Measurements from ENCODE around the gene UNKL. TPM values are rescaled to one million over a fixed set of nuclear protein-coding genes. Genes with fewer than 3 reads are reported as not detected.

UNKL gene
- total and polyA plus RNA-seq, 12 donors: 10.1 to 174 (median 33.3) TPM

GRCh38 chr16:1367486-1368174 lies 46.9 kb downstream of the UNKL start:
- Histone ChIP-seq H3K4me3 (no peak overlapping the region), H3K36me3 (replicated peaks in 1 of 2) (peaks cover 0 to 64% of the 10 kb centered on the region in 2 donors), H3K9me3 (replicated peaks in 1 of 3) (no peaks in the 10 kb centered on the region), H3K27ac (no peak overlapping the region), H3K27me3 (no peaks in the 10 kb centered on the region), H3K4me1 (replicated peaks in 1 of 2) (peaks cover 0 to 6% of the 10 kb centered on the region in 2 donors)
- intact Hi-C loops (cut with DNase I): loop anchor here in 1 of 2 donors (10.0 kb wide), 1 partner anchor 47 kb away; the partner anchor contains the start of gene UNKL
- DNase-seq: no peak
- WGBS, 4 donors: 72 to 87% (median 83%) methylated on average over 13 to 27 of the region's 27 CpGs
- TF ChIP-seq CTCF (IDR thresholded peaks at IDR 0.05) (no peak), POLR2A (IDR thresholded peaks at IDR 0.05) (no peak)

GRCh38 chr16:1366712-1367299 lies 47.7 kb downstream of the UNKL start:
- no peak for DNase-seq
- WGBS, 4 donors: 78 to 89% (median 86%) methylated on average over 12 to 24 of the region's 24 CpGs
- H3K27me3 ChIP-seq: no peaks in the 10 kb centered on the region
- TF ChIP-seq CTCF (IDR thresholded peaks at IDR 0.05) (no peak), POLR2A (IDR thresholded peaks at IDR 0.05) (no peak)
- no peak overlapping the region for H3K27ac ChIP-seq
- intact Hi-C loops (cut with DNase I): loop anchor here in 1 of 2 donors (10.0 kb wide), 1 partner anchor 48 kb away; the partner anchor contains the start of gene UNKL
- H3K4me3 ChIP-seq: no peak overlapping the region
- peaks cover 0 to 72% of the 10 kb centered on the region in 2 donors for H3K36me3 ChIP-seq (replicated peaks in 1 of 2)
- H3K4me1 ChIP-seq (replicated peaks in 1 of 2): peaks cover 0 to 6% of the 10 kb centered on the region in 2 donors
- no peaks in the 10 kb centered on the region for H3K9me3 ChIP-seq (replicated peaks in 1 of 3)

DNA sequence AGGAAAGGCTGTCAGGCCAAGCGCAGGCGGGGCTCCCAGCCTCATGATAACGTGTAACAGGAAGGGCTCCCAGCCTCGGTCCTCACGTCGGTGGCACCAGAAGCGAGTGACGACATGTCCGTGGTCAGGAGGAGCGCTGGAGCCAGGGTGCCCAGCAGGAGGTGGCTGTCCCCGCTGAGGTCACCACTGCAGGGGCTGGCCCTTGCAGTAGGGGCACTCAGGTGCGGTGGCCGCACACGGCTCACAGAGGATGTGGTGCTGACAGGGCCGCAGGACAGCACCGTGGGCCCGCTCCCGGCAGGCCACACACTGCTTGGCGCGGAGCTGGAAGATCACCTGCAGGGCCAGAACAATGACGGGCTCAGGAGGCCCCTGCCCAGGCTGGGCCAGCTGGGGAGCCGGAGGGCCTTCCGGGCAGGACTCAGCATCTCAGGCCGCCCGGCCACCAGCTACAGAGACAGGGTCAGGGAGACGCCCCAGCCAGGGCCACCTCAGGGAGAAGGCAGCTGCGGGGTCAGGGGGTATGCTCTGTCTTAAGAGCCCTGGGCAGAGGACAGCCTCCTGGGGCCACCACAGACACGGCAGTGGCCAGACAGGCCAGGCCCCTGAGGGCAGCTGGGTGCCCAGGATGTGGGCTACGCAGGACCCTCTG lies 48.3 kb downstream of the UNKL start:
- no peak overlapping the region for H3K27ac ChIP-seq
- TF ChIP-seq CTCF (IDR thresholded peaks at IDR 0.05) (no peak), POLR2A (IDR thresholded peaks at IDR 0.05) (no peak)
- no peak for DNase-seq
- H3K4me3 ChIP-seq: no peak overlapping the region
- H3K4me1 ChIP-seq (replicated peaks in 1 of 2): peaks cover 0 to 6% of the 10 kb centered on the region in 2 donors
- no peaks in the 10 kb centered on the region for H3K27me3 ChIP-seq
- intact Hi-C loops (cut with DNase I): loop anchor here in 1 of 2 donors (10.0 kb wide), 1 partner anchor 49 kb away; the partner anchor contains the start of gene UNKL
- WGBS, 4 donors: 76 to 92% (median 87%) methylated on average over 10 to 29 of the region's 29 CpGs
- no peaks in the 10 kb centered on the region for H3K9me3 ChIP-seq (replicated peaks in 1 of 3)
- H3K36me3 ChIP-seq (replicated peaks in 1 of 2): peaks cover 0 to 72% of the 10 kb centered on the region in 2 donors

DNA sequence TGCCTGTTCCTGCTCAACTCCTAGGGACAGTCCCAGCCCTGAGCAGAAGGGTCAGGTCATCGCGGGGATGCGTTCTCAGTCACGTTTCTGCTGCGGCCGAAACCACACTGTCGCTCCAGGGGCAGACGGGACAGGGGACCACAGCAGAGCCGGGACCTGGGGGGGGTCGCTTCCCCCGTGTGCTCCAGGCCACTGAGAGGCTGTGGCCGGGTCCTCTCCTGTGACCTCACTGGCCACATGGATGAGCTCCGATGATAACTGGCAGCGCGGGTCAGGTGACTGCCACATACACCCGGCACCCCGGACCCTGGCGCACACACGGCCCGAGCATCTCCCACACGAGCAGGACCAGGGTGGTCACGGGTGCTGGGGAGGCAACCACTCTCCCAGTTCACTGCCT lies 50.0 kb downstream of the UNKL start:
- peaks cover 0 to 70% of the 10 kb centered on the region in 2 donors for H3K36me3 ChIP-seq (replicated peaks in 1 of 2)
- H3K27me3 ChIP-seq: no peaks in the 10 kb centered on the region
- peak in 1 of 7 donors; percentile 31 for DNase-seq
- H3K27ac ChIP-seq: no peak overlapping the region
- 81 to 91% (median 87%) methylated on average over 11 to 22 of the region's 22 CpGs for WGBS, 4 donors
- H3K4me3 ChIP-seq: no peak overlapping the region
- TF ChIP-seq POLR2A (IDR thresholded peaks at IDR 0.05) (no peak), CTCF (IDR thresholded peaks at IDR 0.05) (no peak)
- peaks cover 4 to 6% of the 10 kb centered on the region in 2 donors for H3K4me1 ChIP-seq (replicated peaks in 1 of 2)
- intact Hi-C loops (cut with DNase I): loop anchor here in 1 of 2 donors (10.0 kb wide), 1 partner anchor 50 kb away; the partner anchor contains the start of gene UNKL
- no peaks in the 10 kb centered on the region for H3K9me3 ChIP-seq (replicated peaks in 1 of 3)
